ENCODE measurements around the gene EIF4E2.

The EIF4E2 gene

DNA sequence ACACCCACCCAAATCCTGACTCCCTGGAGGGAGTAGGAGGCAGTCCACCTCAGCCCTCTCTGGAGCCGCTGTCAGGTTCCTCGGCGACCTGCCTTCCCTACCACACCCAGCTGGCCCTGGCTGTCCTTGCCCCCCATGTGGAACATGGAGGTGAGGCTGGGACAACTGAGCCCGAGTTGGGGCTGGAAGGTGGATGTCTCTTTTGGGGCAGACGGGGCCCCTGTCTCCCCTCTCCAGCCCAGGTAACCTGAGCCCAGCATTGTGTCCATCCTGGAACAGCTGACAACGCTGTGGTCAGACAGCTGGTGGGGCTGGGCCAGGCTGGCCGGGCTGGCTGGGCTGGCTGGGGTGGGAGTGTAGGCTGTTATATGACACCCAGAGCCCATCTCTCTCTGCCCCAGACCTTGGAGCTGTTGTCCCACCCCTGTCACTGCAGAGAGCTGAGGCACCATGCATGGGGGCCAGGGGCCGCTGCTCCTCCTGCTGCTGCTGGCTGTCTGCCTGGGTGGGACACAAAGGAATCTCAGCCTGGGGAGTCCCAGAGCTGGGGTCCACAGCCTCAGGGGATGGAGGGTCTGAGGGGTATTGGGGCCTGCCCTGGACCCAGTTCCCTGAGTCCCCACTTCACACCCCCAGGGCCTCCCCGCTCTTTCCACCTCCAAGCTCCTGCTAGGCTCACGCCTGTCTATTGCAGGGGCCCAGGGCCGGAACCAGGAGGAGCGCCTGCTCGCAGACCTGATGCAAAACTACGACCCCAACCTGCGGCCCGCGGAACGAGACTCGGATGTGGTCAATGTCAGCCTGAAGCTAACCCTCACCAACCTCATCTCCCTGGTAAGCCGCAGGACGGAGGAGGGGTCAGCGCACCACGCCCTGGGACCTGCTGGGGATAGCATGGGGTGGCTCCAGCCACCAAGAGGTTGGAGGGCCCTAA is 10.9 kb upstream of the EIF4E2 start, which contains the start of gene CHRNG:
TSS of gene CHRNG (plus strand) at position 395 of the 934 bp plus-strand sequence. CDS start at position 451, 56 bp downstream.
- DNase-seq = no peak

DNA sequence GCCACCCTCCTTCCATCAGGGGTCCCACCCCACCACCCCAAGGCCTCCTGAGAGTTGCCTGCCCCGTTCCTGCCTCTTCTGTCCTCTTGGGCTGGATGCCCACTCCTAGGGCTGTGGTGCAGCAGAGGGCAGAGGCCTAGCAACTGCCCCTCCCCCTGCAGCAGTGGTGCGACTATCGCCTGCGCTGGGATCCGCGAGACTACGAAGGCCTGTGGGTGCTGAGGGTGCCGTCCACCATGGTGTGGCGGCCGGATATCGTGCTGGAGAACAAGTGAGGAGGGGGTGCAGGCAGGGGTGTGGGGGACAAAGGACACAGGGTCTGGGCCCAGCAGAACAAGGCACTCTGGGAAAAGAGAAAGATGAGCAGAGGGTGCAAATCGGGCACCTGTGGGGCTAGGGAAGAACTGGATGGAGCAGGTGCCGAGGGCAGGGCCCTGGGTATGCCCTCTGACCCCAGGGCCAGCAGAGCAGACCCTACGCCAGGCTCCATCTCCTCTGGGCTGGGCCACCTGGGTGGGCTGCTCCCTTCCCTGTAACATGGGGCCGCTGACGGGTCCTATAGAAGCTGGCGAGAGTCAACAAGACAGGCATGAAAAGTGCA is 9.9 kb upstream of the EIF4E2 start:
- DNase-seq = no peak

DNA sequence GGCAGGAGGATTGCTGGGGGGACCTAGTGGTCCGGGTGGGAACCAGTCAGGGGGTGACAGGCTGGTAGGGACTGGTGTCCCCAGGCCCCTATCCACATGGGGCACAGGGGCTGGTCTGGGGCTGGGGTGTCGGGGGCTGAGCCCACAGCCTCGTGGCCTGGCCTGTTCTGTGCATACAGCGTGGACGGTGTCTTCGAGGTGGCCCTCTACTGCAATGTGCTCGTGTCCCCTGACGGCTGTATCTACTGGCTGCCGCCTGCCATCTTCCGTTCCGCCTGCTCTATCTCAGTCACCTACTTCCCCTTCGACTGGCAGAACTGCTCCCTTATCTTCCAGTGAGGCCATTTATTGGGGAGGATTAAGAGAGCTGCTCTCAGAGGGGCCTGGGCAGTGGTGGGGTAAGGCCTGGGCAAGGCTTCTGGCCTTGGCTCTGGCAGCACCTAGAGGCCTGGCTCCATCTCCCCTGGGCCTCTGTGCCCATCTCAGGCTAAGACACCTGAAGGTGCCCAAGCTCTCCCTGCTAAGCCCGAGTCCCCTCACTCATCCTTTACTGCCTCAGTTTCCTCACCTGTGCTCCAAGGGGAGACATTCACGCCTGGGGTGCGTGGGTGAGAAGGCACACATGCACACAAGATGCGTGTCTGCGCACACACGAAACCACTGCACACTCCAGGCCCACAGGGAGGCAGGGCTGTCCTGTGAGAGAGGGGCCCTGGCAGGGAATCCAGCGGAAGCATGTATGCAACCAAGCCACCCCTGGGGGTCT is 9.1 kb upstream of the EIF4E2 start:
- no peak for DNase-seq

DNA sequence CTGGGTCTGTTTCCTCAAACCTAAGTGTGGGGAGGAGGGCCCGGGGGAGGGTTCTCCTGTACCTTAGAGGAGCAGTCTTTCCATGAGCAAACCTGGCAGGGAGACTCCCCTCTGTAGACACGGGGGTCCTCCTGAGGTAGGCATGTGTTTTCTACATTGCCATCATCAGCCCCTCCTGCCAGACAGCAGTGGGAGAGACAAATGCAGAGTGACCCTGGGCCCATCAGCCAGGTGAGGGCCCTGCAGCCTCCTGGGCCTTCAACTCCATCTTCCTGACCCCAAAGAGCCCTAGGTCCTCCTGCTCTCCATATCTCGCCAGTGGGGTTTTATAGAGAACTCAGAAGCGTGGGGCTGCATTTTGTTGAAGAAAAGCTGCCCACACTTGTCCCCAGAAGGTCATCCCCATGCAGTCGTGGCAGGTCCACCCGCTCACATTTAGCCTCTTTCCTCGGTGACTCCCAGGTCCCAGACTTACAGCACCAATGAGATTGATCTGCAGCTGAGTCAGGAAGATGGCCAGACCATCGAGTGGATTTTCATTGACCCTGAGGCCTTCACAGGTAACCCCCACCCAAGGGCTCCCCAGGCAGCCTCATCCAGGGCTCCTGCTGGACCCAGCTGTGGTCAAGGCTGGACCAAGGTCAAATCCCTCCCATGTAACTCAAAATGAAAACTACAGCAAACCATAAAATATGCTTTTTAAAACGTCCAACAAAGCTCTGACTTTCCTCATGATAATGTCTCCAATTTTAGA is 8.4 kb upstream of the EIF4E2 start:
- DNase-seq = no peak

DNA sequence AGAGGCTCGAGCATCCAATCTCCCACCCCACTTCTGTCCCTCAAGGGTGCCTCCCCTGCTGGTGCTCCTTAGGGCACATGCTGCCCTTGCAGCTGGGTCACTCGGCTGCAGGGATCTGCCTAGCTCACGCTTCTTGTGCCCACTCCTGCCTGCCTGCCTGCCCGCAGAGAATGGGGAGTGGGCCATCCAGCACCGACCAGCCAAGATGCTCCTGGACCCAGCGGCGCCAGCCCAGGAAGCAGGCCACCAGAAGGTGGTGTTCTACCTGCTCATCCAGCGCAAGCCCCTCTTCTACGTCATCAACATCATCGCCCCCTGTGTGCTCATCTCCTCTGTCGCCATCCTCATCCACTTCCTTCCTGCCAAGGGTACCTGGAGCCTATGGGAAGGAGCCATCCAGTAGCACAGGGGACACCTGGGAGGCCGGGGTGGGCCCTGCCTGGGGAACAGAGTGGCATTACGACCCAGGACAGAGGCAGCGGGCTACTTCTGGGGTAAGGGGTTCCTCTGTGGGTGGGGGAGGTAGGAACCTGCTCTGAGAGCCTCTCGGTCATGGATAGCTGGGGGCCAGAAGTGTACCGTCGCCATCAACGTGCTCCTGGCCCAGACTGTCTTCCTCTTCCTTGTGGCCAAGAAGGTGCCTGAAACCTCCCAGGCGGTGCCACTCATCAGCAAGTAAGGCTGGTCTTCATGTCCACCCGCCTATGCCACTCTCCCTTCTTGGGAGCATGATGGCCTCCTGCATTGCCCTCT is 7.6 kb upstream of the EIF4E2 start:
- no peak for DNase-seq

DNA sequence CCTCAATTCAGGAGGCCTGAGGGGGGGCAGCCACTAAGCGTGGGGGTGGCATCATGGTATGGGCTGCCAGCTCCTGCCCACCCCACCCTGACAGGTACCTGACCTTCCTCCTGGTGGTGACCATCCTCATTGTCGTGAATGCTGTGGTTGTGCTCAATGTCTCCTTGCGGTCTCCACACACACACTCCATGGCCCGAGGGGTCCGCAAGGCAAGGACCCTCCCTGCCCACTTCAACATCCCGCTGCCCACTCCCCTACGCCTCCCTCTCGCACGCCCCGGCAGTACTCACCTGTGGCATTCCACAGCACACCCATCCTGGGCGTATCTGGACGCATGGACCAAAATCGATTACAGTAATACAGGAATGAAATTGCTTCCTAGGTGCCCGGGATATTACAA is 7.0 kb upstream of the EIF4E2 start:
- DNase-seq = no peak

DNA sequence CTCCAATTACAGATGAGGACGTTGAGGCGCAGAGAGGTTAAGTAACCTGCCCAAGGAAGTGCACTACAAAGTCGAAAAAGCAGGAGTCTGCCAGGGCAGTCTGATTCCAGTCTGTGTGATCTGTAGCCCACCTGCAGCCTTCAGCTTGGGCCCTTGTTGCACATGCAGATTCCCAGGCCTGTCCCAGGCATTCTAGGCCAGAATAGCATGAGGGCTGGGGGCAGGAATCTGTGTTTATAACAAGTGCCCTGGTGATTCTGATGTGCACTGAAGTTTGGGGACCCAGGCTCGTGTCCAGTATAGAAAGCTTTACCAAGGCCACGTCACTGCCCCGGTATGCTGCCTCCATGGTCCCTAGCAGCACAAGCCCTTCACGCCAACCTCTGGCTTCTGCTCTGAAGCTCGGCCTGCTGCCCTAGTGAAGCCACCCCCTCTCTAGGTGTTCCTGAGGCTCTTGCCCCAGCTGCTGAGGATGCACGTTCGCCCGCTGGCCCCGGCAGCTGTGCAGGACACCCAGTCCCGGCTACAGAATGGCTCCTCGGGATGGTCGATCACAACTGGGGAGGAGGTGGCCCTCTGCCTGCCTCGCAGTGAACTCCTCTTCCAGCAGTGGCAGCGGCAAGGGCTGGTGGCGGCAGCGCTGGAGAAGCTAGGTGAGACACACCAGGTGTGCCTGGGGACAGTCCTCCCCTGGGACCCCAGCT is 6.4 kb upstream of the EIF4E2 start:
- DNase-seq = no peak

DNA sequence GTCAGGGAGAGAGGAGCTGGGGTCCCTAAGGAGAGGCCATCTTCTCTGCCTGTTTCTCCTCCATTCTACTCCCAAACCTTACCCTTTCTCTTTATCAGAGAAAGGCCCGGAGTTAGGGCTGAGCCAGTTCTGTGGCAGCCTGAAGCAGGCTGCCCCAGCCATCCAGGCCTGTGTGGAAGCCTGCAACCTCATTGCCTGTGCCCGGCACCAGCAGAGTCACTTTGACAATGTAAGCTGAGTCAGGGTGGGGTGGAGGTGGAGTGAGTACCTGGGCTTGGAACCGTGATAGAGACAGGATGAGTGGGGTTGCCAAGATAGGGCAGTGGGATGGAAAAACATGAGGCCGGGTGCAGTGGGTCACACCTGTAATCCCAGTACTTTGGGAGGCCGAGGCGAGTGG is 5.8 kb upstream of the EIF4E2 start:
- DNase-seq = no peak

DNA sequence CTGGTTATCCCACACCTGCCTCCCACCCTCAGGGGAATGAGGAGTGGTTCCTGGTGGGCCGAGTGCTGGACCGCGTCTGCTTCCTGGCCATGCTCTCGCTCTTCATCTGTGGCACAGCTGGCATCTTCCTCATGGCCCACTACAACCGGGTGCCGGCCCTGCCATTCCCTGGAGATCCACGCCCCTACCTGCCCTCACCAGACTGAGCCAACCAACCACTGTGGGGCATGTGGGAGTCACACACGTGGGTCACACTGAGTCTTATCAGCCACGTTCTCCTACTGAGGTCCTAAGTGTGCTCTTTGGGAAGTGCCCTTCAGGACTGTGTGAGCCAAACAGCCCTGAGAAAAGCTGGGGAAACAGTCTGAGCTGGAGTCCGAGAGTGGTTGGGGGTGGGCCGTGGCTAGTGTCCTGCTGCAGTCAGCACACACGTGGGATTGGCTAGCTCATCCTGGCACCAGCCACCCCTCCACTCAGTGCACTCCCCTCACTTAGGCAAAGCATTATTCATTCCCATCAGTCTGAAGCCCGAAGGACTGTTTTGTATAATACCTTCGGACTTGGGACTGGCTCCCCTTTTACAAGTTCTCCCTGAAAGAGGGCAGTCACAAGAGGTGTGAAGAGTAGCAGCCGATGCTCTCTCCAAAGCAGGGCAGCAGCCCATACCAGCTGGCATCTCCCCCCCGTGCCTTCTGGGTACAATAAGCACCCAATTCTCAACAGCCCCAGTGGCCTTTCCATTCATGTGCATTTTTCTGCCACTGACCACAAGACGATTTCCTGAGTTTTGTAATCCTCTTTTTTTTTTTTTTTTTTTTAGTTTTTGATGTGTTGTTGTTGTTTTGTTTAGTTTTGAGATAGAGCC is 4.7 kb upstream of the EIF4E2 start:
- DNase-seq = no peak

DNA sequence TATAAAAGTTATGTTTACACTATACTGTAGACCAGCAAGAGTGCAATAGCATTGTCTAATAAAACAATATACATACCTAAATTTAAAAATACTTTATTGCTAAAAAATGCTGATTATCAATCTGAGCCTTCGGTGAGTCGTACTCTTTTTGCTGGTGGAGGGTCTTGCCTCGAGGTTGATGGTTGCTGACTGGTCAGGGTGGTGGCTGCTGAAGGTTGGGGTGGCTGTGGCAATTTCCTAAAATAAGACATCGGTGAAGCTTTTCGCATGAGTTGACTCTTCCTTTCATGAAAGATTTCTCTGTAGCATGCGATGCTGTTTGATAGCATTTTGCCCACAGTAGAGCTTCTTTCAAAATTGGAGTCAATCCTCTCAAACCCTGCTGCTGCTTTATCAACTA is 2.5 kb upstream of the EIF4E2 start:
- no peak for DNase-seq

DNA sequence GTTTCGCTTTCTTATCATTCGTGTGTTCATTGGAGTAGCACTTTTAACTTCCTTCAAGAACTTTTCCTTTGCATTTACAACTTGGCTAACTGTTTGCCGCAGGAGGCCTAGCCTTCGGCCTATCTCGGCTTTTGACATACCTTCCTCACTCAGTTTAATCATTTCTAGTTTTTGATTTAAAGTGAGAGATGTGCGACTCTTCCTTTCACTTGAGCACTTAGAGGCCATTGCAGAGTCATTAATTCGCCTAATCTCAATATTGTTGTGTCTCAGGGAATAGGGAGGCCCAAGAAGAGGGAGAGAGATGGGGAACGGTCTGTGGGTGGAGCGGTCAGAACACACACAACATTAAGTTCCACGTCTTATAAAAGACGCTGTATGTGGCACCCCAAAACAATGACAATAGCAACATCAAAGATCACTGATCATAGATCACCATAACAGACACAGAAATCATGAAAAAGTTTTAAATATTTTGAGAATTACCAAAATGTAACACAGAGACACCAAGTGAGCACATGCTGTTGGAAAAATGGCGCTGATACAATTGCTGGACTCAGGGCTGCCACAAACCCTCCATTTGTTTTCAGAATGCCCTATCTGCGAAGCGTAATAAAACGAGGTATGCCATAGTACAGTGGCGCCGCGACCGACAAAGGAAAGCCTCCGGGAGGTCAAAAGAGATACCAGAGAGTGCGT is 685 bp upstream of the EIF4E2 start:
- no peak for DNase-seq

DNA sequence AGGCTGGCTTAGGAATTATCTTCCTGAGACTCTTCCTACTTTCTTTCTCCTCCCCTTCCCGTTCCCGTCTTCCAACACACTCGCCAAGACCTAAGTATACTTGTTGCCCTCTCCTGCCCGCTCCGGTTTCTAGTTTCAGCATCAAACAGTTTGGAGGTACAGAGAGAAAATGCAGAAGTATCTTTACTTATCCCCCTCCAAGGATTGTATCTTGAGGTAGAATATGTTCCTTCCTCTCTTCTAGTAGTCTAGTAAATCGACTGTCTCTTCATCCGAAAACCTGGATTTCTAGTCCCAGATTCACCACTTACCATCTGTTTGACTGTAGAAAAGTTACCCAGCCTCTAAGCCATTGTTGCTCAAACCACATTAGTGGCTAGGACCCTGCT is 755 bp downstream of the EIF4E2 start:
- no peak for DNase-seq

DNA sequence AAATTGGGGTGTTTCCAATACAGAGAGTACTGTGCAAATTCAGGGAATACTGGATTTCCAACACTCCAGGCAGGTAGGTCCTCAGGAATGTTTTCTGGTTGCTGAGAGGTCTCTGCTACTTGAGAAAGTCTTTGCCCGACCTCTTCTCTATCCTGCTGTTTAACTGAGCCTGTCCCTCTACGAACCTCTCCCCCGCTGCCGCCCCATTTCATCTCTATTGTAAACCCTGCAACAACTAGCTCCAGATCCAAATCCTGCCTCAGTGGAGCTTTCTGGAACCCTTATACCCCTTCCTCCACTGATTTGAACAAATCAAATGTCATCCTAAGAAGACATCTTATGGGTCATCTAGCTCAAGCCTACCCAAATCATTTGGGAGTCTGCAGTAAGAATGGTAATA is 1.3 kb downstream of the EIF4E2 start:
- no peak for DNase-seq

DNA sequence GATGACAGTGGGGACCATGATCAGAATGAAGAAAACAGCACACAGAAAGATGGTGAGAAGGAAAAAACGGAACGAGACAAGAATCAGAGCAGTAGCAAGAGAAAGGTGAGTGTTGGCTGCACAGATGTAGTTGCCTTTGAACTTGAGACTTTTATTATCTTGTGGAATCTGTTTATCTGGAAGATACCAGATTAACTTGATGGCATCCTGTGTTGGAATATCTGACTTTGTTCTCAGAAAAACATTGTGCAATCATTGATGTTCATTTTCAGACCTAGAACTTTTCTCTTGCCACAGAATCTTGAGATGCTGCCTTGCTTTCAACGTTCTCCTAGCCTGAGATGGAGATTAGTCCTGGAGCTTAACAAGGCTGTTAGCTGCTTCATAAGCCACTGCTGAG is 5.9 kb downstream of the EIF4E2 start:
- no peak for DNase-seq

DNA sequence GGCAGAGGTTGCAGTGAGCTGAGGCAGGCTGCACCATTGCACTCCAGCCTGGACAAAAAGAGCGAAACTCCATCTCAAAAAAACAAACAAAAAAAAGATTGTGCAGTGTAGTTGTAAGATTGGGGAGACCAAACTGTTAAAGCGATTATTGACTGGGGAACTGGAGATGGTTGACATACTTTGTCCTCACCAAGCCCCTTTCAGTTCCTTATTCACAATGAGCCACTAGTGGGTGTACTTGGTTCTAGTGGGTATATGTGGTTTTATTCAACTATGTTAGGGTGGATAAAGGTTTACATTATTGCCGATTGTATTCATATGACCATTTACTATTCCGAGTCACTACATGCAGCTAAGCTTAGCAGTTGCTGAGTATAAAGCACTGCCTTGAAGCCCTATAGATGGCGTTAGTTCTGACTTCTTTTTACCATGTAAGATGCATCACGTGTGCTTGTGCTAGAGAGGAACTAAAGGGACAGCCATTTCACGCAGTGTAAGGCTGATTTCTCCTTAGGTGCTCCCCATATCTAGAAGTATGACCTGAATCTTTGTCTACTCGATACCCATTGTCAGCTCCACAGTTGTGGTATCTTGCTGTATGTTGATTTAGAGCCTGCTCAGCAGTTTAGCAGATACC is 12.1 kb downstream of the EIF4E2 start:
- no peak for DNase-seq

DNA sequence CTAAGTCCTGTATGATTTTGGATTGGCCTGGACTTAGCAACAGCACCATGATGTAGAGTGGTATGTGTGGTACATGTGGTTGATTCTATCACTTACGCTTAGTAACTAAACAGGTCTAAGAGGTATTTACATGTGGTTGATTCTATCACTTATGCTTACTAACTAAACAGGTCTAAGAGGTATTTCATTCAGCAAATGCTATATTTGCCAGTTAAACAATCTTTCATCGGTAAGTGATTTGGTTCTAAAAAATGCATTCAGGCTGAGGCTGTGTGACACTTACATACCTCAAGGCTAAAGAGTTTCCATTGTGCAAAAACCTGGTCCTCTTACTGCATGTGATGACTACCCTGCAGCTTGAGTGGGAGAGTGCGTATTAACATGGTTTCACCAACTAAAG is 13.1 kb downstream of the EIF4E2 start:
- DNase-seq = no peak

DNA sequence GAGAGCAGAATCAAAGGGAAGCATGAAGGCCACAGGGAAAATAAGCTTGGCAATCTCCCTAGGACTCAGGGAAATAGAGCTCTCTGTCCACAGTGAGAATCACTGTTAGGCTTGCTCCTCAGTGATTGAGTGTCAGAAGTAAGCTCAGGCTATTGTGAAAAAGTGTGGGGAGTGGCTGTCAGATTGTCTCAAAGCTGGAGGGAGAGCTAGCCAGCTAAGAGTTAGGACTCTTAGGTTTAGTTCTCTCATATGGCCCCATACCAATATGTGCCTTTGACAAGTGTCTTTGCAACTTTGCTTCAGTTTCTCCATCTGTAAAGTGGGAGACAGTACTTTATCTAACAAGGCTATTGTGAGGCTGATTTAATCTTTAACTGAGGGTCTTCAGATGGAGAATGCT is 17.2 kb downstream of the EIF4E2 start:
- no peak for DNase-seq

DNA sequence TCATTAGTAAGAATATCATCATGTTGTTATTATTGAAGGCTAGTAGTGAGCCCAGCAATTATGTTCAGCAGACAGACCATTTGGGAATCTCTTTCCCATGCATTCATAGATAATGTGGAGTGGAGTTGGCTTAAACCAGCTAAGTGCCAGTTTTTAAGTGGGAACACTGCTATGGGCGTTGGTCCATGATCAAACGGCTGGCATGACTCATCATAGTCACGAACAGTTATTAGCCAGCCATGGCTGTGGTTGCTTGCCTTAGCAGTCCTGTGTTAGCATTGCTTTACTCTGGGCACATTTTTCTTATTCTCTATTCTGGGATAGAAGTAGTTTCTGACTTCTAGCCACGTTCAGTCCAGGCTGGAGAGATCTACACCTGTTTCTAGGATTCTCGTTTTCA is 17.7 kb downstream of the EIF4E2 start:
- DNase-seq = no peak

DNA sequence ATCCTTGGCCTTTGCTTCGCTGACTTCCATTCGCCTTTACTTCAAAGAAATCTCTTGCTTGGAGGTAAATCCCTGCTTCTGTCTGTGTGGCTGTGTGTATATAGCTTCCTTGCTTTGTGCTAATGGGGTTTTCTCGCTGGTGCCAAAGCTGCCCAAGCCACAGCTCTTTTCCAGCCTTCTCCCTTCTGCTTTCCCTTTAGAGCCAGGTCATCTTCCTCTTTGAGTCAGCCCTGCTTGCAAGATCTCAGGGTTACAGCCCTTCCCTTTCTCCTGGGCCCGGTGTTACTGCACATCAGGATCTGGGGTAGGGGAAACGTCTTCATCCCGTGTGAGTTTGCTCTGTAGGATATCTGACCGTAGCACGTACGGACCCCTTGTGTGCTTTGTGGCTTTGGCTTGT is 19.1 kb downstream of the EIF4E2 start:
- no peak for DNase-seq
